ENCODE data around the gene TMEM144. TPM values are rescaled to one million over a fixed set of nuclear protein-coding genes. Genes with fewer than 3 reads are reported as not detected.
A peak's percentile ranks its signal among the peaks of the same experiment; 100 is the strongest.

The TMEM144 gene
- total RNA-seq, 1 experiment from 2014 or later, result 6.0 TPM

DNA sequence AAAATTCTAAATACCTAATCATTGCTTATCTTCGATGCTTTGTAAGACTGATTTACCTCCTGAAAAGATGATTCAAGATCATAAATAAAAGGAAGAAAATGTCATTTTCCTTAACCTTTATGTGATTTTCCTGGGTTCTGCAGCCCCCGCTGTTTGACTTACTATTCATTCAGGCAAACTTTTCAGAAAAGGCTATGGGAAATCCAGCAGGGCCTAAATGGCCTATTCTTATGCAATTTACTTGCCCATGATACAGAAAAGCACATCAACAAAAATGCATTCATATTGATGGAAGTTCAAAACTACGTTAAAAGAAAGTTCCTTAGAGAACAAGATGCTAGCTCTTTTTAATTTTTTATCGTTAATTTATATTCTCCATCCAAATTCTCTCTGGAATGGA is 51.2 kb downstream of the TMEM144 start:
- Histone ChIP-seq H3K4me3 (ENCODE audit: low read depth in 2 of 2, low read length in 2 of 2) (no peak overlapping the region), H3K9me3 (ENCODE audit: control insufficient read depth, insufficient read depth, low read depth, low read length) (no peaks in the 10 kb centered on the region), H3K36me3 (ENCODE audit: control insufficient read depth, insufficient read depth, low read length) (no peaks in the 10 kb centered on the region), H3K4me1 (ENCODE audit: control insufficient read depth, insufficient read depth, low read length) (no peaks in the 10 kb centered on the region), H3K27me3 (ENCODE audit: control insufficient read depth, insufficient read depth, low read length) (no peaks in the 10 kb centered on the region), H3K27ac (ENCODE audit: low read length) (no peak overlapping the region)
- TF ChIP-seq TCF7L2 (IDR thresholded peaks at IDR 0.05; ENCODE audit: low read depth, low read length), result no peak
- TF ChIP-seq, protein P1, sequence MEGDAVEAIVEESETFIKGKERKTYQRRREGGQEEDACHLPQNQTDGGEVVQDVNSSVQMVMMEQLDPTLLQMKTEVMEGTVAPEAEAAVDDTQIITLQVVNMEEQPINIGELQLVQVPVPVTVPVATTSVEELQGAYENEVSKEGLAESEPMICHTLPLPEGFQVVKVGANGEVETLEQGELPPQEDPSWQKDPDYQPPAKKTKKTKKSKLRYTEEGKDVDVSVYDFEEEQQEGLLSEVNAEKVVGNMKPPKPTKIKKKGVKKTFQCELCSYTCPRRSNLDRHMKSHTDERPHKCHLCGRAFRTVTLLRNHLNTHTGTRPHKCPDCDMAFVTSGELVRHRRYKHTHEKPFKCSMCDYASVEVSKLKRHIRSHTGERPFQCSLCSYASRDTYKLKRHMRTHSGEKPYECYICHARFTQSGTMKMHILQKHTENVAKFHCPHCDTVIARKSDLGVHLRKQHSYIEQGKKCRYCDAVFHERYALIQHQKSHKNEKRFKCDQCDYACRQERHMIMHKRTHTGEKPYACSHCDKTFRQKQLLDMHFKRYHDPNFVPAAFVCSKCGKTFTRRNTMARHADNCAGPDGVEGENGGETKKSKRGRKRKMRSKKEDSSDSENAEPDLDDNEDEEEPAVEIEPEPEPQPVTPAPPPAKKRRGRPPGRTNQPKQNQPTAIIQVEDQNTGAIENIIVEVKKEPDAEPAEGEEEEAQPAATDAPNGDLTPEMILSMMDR (IDR thresholded peaks at IDR 0.05), result no peak
- TF ChIP-seq SIN3A (IDR thresholded peaks at IDR 0.05; ENCODE audit: borderline replicate concordance, insufficient read depth, low read depth, low read length), result no peak
- no peak for TF ChIP-seq POLR2AphosphoS5 (IDR thresholded peaks at IDR 0.05; ENCODE audit: low read depth, low read length)
- TF ChIP-seq, protein P2, sequence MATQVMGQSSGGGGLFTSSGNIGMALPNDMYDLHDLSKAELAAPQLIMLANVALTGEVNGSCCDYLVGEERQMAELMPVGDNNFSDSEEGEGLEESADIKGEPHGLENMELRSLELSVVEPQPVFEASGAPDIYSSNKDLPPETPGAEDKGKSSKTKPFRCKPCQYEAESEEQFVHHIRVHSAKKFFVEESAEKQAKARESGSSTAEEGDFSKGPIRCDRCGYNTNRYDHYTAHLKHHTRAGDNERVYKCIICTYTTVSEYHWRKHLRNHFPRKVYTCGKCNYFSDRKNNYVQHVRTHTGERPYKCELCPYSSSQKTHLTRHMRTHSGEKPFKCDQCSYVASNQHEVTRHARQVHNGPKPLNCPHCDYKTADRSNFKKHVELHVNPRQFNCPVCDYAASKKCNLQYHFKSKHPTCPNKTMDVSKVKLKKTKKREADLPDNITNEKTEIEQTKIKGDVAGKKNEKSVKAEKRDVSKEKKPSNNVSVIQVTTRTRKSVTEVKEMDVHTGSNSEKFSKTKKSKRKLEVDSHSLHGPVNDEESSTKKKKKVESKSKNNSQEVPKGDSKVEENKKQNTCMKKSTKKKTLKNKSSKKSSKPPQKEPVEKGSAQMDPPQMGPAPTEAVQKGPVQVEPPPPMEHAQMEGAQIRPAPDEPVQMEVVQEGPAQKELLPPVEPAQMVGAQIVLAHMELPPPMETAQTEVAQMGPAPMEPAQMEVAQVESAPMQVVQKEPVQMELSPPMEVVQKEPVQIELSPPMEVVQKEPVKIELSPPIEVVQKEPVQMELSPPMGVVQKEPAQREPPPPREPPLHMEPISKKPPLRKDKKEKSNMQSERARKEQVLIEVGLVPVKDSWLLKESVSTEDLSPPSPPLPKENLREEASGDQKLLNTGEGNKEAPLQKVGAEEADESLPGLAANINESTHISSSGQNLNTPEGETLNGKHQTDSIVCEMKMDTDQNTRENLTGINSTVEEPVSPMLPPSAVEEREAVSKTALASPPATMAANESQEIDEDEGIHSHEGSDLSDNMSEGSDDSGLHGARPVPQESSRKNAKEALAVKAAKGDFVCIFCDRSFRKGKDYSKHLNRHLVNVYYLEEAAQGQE (IDR thresholded peaks at IDR 0.05; ENCODE audit: insufficient read depth in 1 of 2, low read depth in 2 of 2, low read length in 1 of 2), result no peak
- in situ Hi-C loops (cut with HindIII; ENCODE audit: low pct_unique_long_range_greater_than_20kb, low sequenced_read_pairs), result no loop called here
- CTCF ChIA-PET, result no interaction called here
- DNase-seq (ENCODE audit: low read depth, low spot score), result no peak
- no peak for ATAC-seq
- no TSS peak for BruUV-seq (replicated peaks)
- POLR2A ChIA-PET, result no interaction called here
- intact Hi-C loops (cut with micrococcal nuclease; ENCODE audit: unreplicated experiment), result no loop called here

DNA sequence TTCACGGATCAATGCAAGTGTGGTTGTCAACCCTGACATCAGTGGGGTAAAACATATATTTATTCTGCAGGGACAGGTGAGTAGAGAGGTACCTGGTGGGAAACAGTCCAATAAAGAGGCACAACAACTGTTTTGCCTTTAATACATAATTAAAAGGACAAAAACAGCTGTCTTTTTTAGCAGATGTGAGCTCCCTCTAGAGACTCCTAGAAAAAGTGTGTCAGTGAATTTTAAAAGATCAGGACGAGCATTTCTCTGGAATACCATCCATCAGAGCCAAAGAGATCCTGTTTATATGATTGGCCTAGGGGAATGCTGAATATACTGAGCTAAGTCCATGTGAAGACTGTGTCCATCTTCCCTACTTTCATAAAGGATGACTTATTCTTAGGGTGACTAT is 58.3 kb downstream of the TMEM144 start:
- in situ Hi-C loops (cut with HindIII; ENCODE audit: low pct_unique_long_range_greater_than_20kb, low sequenced_read_pairs), result no loop called here
- no peak overlapping the region for H3K4me3 ChIP-seq (ENCODE audit: low read depth in 2 of 2, low read length in 2 of 2)
- BruUV-seq (replicated peaks), result no TSS peak

More for the DNA sequence above, 58.3 kb downstream of the TMEM144 start:
- POLR2A ChIA-PET, result no interaction called here
- H3K27ac ChIP-seq (ENCODE audit: low read length), result no peak overlapping the region
- H3K36me3 ChIP-seq (ENCODE audit: control insufficient read depth, insufficient read depth, low read length), result no peaks in the 10 kb centered on the region
- DNase-seq (ENCODE audit: low read depth, low spot score) (no peak), ATAC-seq (no peak)
- CTCF ChIA-PET, result no interaction called here
- no peaks in the 10 kb centered on the region for H3K9me3 ChIP-seq (ENCODE audit: control insufficient read depth, insufficient read depth, low read depth, low read length)
- TF ChIP-seq, protein P1 (IDR thresholded peaks at IDR 0.05), result peak; percentile 13; the same call in 1 of the 2 replicates
- TF ChIP-seq POLR2AphosphoS5 (IDR thresholded peaks at IDR 0.05; ENCODE audit: low read depth, low read length), result no peak
- H3K27me3 ChIP-seq (ENCODE audit: control insufficient read depth, insufficient read depth, low read length), result no peaks in the 10 kb centered on the region
- intact Hi-C loops (cut with micrococcal nuclease; ENCODE audit: unreplicated experiment), result no loop called here
- no peaks in the 10 kb centered on the region for H3K4me1 ChIP-seq (ENCODE audit: control insufficient read depth, insufficient read depth, low read length)
